ENCODE measurements around the gene TGFA.

DNA sequence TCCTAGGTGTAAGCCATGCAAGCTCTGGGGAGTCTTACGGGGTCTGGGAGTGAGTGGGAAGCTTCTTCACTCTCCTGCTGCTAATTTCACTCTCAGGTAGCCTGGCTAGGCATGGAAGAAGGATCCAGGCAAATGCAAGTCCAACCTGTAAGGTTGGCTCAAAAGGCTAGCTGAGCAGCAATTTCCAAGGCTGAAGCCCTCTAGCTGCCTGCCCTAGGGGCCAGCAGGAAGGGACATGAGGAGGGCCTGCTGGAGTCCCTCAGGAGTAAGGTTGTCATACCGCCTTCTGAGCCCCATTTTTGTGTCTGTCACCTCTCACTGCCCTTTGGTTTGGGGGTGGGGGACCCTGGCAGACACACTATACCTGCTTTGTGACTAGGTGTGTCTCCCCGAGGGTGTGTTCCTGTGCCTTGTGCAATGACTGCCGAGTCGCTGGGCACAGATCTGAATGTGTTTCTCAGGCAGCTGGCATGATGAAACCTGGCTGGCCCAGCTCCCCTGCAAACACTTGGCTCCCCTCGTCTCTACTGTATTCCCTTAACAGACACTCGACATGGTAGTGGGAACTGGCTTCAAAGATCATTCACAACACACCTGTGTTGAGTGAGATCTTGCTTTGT, 127.8 kb downstream of the TGFA start:
- TF ChIP-seq, protein P1, sequence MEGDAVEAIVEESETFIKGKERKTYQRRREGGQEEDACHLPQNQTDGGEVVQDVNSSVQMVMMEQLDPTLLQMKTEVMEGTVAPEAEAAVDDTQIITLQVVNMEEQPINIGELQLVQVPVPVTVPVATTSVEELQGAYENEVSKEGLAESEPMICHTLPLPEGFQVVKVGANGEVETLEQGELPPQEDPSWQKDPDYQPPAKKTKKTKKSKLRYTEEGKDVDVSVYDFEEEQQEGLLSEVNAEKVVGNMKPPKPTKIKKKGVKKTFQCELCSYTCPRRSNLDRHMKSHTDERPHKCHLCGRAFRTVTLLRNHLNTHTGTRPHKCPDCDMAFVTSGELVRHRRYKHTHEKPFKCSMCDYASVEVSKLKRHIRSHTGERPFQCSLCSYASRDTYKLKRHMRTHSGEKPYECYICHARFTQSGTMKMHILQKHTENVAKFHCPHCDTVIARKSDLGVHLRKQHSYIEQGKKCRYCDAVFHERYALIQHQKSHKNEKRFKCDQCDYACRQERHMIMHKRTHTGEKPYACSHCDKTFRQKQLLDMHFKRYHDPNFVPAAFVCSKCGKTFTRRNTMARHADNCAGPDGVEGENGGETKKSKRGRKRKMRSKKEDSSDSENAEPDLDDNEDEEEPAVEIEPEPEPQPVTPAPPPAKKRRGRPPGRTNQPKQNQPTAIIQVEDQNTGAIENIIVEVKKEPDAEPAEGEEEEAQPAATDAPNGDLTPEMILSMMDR (IDR thresholded peaks at IDR 0.05; ENCODE audit: low read depth, low read length, poor library complexity, severe bottlenecking): no peak
- TF ChIP-seq EZH2phosphoT487 (IDR thresholded peaks at IDR 0.05; ENCODE audit: borderline replicate concordance, low read length): no peak
